ENCODE measurements around the gene HELZ.
"Not testable (repeated sequence)": the region's sequence is repeated elsewhere in the genome, so short reads cannot be mapped to it uniquely, and the experiment has no call there.

The HELZ gene

DNA sequence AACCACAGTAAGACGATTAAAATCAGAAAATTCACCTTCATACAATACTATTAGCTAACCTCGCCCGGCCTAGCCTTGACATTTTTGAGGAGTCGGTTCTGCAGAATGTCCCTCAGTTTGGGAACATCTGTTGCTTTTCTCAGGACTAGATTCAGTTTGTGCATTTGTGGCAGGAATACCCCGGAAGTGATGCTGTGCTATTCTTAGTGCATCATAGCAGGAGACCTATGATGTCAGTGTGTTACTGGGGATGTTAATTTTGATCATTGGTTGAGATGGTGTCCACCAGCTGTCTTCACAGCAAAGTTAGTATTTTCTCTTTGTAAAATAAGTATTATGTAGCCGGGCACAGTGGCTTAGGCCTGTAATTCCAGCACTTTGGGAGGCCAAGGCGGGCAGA, 21.5 kb upstream of the HELZ start:
- DNase-seq, result no peak

DNA sequence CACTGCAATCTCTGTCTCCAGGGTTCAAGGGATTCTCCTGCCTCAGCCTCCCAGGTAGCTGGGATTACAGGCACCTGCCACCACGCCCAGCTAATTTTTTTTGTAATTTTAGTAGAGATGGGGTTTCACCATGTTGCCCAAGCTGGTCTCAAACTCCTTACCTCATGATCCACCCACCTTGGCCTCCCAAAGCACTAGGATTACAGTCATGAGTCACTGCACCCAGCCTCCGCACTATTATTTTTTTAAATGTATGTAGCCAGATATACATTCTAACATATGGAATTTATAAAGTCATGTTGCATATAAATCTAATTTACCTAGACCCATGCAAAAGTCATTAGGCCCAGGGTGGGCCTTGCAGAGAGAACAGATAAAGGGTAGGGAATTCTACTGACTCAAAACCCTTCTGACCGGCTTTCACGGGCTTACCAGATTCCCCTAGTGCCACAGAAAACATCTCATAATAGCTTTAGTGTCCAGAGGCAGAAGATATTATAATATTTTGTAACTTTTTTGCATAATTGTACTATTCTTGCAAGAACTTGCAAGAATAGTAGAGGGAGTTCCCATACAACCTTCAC, 20.5 kb upstream of the HELZ start:
- DNase-seq, result no peak

DNA sequence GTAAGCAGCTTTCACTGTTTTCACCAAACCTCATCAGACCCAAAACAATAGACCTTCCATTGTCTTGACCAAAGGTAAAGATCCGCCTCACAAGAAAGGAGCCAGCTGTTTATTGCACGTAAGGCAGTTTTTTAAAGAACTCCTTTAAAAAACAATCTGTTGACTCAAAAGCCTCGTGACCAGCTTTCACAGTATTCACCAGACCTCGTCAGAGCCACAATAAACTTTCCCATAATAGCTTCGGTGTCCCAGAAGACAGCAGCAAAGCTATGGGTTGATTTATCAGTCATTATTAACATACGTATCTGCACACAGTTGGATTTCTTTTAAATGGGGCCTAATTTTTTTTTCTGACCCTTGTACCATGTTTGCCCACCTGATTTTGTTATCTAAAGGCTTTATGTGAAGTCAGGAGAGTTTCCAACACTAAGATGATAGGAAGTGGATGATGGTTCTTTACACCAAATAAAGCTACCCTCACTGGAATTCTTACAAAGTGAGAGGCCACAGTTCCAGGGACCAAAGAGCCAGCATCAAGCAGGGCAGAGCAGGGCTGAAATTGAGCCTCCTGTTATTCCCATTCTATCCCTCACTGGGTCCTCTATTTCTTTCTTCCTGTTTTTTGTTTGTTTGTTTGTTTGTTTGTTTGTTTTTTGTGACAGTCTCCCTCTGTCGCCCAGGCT, 17.6 kb upstream of the HELZ start:
- no peak for DNase-seq

DNA sequence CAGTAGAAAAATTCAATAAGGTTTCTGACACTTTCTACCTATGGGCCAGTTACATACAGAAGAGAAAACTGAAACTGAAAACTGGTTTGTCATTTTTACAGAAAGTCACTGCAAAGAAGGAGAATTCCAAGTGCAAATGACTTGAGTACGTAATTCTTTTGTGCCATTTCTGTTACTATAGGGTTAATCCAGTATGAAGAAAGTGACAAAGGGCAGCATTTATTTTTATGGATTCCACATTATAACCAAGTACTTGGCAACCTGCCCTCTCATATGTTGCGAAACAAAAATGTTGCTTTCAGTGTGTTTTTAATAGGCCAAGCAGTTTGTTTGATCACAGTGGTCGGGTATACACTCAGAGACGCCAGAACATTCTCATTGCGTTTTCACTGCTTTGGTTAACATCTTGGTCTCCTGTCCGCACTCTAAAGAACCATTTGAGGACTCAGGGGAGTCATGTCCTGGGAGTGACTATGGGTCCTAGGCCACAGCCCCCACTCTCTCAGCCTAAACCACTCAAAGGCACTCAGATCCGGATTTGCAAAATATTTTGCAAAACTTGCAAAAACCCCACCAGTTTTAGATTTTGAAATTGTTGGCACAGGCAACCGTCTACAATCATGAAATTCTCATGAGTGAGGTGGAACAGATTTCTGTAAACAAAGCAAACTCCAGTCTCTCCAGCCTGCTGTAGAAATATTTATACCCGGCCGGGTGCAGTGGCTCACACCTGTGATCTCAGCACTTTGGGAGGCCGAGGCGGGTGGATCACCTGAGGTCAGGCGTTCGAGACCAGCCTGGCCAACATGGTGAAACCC, 15.4 kb upstream of the HELZ start:
- DNase-seq, result no peak

DNA sequence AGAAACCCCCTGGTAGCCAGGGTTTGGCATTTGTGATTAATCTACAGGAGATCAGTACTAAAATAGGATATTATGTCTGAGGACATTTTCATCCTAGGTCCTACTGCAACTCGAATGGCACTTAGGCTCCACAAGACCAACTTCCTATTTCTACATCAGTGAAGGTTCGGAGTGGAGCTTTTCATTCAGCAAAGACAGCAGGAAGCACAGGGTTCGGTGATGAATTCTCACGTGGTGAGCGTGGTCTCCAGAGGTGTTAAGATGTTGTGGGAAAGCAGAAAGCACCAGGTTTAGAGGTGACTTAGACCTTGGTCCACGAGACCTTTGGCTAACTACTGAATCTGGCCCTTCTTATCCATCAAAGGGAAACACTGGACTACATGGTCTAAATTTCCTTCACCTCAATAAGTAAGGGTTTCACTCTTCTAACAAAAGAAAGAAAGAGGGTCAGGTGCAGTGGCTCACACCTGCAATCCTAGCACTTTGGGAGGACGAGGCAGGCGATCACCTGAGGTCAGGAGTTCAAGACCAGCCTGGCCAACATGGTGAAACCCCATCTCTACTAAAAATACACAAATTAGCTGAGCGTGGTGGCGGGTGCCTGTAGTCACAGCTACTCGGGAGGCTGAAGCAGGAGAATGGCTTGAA, 13.9 kb upstream of the HELZ start:
- DNase-seq, result no peak

DNA sequence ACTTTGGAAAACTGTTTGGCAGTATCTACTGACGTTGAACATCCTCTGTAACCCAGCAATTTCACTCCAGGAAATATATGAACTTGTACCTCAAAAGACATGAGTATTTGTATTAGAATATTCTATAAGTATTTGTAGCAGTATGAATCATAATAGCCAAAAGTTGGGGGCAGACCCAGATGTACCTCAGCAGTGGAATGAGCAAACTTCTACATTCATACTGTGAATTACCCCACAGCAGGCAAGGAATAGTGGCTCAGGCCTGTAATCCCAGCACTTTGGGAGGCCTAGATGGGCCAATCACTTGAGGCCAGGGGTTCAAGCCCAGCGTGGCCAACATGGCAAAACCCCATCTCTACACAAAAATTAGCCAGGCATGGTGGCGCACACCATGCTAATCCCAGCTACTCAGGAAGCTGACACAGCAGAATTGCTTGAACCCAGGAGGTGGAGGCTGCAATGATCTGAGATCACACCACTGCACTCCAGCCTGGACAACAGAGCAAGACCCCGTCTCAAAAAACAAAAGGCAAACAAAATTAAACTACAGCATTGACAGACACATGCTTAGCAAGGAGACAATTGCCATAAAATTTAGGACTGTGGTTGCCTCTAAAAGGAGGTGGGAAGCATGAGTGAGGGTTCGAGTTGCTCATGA, 11.2 kb upstream of the HELZ start:
- no peak for DNase-seq

DNA sequence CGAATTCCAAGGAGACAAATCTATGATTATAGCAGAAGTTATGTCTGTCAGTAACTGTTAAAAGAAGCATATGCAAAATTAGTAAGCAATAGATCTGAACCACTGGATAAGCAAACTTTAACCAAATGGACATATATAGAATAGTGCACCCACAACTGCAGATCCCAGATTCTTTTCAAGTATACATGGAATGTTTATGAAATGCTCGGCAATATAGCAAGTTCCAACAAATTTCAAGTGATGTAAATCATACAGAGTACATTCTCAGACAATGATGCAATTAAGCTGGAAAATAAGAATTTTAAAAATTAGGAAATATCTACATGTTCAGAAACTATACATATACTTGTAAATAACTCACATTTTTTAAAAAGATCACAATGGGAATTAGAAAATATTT, 8.4 kb upstream of the HELZ start:
- DNase-seq, result no peak

DNA sequence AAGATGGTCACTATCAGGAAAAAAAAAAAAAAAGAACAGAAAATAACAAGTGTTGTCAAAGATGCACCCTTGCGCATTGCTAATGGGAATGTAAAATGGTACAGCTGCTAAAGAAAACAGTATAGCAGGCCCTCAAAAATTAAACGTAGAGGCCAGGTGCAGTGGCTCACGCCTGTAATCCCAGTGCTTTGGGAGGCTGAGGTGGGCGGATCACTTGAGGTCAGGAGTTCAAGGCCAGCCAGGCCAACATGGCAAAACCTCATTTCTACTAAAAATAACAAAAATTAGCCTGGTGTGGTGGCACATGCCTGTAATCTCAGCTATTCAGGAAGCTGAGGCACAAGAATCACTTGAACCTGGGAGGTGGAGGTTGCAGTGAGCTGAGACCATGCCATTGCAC, 6.6 kb upstream of the HELZ start:
- not testable (repeated sequence) for DNase-seq

DNA sequence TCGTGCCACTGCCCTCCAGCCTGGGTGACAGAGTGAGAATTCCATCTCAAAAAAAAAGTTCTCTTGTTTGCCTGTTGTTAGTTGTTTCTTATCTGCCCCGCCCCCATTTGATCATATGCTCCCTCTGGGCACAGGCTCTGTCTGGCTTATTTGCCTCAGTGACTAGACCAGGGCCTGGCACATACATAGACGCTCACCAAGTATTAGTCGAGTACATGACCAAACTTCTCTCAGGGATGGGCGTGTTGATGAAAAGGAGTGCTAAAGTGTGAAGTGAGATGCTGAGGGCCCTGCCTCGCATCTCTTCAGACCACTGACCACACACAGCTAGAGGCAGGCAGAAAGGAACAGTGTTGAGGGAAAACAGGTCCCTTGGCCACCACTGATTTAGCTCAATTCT, 3.3 kb upstream of the HELZ start:
- DNase-seq, result no peak

DNA sequence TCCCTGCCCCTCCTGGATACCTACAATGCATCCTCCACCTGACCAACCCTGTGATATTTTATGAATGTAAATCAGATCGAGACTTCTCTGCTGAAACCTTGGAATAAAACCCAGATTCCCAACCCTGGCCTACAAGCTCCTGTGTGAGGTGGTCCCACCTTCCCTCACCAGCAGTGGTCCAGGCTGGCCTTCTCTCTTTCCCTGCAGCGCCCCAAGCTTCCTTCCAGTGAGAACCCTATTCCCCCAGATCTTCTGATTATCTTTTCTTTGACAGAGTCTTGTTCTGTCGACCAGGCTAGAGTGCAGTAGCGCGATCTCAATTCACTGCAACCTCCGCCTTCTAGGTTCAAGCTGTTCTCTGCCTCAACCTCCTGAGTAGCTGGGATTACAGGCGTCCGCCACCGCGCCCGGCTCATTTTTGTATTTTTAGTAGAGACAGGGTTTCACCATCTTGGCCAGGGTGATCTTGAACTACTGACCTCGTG, 2.5 kb upstream of the HELZ start:
- no peak for DNase-seq

DNA sequence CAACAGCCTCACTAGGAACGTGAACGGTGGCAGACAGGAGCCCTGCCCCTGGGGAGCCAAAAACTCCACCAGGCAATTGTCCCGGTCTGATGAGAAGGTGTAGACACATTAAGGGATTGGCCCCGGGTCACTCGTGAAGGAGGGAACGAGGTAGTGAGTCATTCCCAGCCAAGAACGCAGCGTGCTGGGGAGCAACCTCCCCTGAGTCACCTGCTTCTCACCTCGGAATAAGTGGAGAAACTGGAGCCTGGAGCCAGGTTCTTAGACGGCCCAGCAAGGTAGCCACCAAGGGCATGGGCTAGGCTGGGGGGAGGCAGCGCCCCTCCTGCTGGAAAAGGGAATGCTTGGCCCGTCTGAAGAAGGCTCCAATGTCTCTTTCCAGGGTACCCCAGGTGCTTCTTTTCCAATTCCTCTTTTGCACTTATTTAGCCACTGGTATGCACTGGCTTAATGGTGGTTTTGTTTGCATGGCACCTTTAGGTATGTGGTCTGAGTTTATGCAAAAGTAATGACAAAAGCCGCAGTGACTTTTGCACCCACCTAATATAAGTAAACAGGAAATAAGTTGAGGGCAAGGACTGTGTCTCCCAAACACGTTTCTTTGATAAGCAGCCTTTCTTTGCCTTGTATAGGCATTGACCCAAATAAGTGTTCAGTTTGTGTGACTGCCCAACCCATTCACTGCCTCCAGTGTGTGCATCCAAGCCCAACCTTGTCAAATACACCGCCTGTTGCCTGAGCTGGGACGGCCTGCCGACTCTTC, 1.8 kb upstream of the HELZ start:
- no peak for DNase-seq

DNA sequence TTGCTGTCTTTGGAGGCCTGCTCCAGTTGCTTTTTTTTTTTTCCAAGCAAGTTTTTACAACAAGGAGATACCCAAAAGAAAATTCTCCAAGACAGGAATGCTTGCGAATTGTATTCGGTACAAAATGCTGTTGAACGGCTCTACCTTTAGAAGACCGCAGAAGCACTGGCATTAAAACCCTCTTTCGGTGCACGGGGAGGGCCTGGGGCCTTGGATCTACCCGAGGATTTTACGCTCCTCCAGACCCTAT, 1.3 kb upstream of the HELZ start:
- no peak for DNase-seq

DNA sequence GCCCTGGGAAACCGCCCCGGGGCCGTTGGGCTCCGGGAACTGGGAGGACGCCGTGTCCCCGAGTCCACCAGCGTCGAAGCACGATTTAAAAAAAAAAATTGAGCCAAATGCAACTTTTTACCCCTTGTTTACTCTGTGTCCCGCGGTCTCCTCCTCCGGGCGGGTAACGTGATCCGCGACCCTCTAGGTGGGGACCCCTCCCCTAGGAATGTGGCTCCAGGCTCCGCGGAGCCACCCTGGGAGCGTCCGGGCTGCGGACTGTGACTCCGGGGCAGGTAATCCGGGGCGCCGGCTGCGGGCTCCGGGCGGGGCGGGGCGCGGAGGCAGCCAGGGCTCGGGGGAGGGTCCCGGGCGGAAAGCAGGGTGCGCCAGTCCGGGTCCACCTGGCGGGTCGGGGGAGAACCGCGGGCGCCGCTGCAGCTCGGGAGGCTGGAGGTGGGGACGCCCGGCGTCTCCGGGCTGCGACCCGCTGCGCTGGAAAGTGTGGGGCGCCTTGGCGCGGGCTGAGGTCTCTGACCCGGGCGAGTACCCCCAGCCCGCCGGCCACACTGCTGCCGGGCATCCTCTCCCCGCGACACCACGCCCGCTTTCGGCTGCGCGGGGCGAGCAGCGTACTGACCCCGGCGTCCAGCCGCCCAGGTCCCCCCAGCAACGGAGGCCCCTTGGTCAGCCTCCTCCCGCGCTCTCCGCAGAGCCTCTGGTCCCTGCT, 852 bp upstream of the HELZ start:
- DNase-seq, result no peak

DNA sequence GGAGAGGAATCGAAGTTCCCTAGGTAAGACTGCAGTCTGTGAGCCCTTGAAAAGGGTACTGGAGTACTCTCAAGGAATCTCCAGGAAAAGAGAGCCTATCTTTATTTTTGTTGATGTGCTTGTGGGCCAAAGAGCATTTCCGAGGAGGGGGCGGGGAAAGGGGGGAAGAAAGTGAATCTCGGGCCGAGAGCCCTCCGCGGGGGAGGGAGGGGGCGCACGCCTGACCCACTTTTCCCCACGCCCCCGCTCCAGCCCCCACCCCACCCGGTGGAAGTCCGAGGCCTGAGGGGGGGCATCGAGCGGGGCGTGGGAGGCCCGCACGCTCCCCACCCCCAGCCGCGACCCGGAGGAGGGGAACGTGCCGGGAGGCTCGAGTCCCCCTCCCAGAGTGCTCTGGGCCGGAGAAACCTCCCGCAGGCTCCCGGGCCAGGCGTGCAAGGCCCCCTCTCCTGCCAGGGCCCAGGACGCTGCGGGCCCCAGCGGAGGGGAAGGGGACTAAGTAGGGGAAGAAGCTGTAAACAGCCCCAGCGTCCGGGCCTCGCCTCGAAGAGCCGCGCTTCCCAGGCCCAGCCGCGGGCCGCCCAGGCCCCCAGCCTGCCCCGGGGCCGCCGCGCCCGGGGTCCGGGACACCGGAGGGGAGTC, 444 bp downstream of the HELZ start:
- no peak for DNase-seq

DNA sequence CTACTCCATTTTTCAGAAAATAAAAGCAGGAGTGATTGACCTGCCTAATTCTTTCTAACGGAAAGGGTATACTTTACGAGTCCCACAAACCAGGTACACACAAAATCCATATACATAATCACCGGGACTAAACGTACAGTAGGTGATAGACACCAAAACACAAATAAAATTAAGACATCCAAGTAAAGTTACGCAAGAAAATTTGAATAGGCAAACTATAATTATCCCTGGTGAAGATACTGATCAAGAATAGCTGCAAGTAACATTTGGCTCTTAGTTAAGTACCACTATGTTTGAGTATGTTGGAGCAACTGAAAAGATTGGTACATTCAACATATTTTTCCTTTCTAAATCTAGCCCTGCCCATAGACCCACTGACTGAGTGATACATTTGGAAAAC, 1.7 kb downstream of the HELZ start:
- DNase-seq, result no peak

DNA sequence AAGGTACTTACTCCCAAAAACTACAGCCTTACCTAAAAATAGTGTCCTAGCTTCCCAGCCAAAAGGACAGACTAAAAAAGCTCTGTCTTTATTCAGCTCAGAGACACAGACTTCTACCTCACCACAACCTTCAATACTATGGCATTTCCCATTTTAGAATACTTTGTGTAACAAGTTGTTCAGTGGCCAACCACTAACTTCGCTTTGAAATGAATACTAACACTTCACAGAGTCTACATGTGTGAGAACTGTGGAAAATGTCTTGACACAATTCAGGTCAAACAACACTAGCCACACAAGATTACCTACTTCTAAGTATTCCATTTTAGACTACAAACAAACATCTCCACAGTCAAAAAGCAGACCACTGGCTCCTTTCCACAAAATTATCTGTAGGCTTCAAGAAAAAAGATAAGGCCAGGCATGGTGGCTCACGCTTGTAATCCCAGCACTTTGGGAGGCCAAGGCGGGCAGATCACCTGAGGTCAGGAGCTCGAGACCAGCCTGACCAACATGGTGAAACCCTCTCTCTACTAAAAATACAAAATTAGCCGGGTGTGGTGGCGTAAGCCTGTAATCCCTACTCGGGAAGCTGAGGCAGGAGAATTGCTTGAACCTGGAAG, 3.2 kb downstream of the HELZ start:
- no peak for DNase-seq

DNA sequence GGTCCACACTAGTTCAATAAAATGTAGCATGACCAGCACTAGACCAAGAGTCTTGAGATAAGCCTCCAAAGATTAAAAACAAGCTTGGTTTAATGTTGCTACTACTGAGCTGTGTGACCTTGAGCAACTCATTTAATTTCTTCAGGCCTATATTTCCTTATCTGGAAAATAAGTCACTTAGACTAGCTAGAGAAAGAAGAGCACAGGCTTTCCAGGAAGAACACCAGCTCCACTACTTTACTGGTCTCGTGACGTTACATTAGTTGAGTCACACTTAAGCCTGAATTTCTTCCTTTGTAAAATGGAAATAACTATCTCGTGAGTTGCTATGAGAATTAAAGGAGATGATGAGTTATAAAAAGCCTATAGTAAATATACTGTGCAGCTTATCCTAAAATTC, 5.4 kb downstream of the HELZ start:
- no peak for DNase-seq

DNA sequence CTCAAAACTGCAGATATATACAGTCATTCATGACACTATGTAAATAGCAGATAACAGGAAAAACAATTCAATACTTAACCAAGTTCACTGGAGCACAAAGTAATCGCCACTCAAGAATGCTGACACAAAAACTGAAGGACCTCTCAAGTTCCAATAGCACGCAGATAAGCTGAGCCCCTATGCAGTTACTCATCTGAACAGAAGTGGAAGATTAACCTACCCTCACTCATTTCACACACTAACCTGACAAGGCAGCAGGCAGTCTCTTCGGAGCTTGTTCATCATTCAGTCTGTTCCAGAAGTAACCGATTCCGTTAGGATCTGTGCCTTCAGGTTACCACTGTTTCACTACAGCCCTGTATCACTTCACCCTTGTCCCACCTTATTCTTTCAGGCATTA, 6.0 kb downstream of the HELZ start:
- no peak for DNase-seq

DNA sequence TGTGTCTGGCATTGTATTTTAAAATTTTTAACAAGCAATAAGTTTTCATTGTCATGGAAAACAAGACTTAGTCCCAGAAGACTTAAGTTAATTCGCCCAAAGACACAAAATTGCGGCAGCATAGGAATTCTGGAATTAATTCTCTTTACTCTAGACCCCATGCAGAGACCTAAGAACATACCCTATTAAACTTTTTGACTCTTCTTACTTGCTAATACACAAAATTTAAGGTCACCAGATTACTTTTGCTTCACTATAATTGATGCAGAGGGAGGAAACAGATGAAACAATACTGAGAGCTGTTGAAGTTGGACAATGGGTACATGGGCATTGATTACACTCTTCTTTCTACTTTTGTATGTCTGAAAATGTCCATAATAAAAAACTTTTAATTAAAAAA, 12.6 kb downstream of the HELZ start:
- DNase-seq, result no peak

DNA sequence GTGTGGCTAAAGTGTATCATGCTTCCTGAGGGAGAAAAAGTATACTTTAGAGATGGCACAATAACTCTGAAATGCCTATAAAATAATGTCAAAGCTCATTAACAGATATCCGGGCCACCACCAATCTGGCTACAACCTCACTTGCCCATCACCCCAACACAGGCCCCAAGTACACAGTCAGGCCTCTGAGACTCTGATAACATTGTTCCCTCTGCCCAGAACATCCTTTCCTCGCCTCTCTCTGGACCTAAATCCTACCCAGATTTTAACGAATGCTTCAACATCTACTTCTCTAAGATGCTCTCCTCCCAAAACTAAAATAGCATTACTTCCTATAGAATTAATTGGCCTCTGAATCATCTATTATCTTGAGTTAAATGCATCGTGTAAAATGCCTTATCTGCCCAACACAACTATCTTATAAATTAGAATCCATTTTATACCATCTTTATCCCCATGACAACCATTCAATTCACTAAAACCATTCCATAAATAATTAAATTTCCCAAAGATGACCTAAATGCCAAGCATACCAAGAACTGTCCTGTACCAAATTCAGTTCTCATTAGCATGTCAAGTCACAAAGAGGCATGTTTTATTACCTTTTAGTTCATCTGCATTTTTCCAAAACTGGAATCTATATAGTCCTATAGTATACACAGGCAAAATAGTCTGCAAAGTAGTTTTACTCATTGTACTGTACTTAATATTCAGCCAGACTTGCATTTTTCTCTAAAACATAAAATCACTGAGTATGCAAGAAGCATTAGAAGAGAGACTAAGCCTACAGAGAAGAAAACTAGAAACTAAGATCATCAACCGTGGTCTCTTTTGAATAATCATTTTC, 15.7 kb downstream of the HELZ start:
- no peak for DNase-seq
